ENCODE data around the gene TXNL4A. TPM values are rescaled to one million over a fixed set of nuclear protein-coding genes. Genes with fewer than 3 reads are reported as not detected.

TXNL4A gene
- polyA plus RNA-seq, 1 of the 3 experiments (the other 2 are of a cell fraction) = 158 TPM

GRCh38 chr18:79941473-79942119, 46.8 kb downstream of the TXNL4A start:
- H4K20me1 ChIP-seq (ENCODE audit: insufficient read depth) = 0 out of 2 replicates have a peak, but pooled peaks cover 13% of the 10 kb centered on the region
- no peak overlapping the region for H3K9ac ChIP-seq
- no peaks in the 10 kb centered on the region for H3K27me3 ChIP-seq (ENCODE audit: insufficient read depth)
- POLR2A ChIA-PET = no interaction called here
- H3K27ac ChIP-seq (ENCODE audit: low read depth in 2 of 2, low read length in 1 of 2) = no peak overlapping the region
- WGBS (ENCODE audit: low lambda C conversion rate) = 95% methylated on average over 16 of the region's 16 CpGs
- H2AFZ ChIP-seq (ENCODE audit: low read depth) = no peak overlapping the region
- CTCF ChIA-PET = no interaction called here
- H3K4me1 ChIP-seq (ENCODE audit: control insufficient read depth in 1 of 2, insufficient read depth in 2 of 2, low read depth in 1 of 2, low read length in 1 of 2) = peaks cover 0 to 4% of the 10 kb centered on the region in 2 experiments; a peak in 1 of 4 replicates
- no peaks in the 10 kb centered on the region for H3K9me3 ChIP-seq
- peaks cover 8 to 15% of the 10 kb centered on the region in 2 experiments for H3K36me3 ChIP-seq (replicated peaks in 1 of 2; ENCODE audit: control insufficient read depth in 1 of 2, insufficient read depth in 2 of 2, low read length in 1 of 2)
- H3K4me2 ChIP-seq = no peak overlapping the region
- no peaks in the 10 kb centered on the region for H3K9me2 ChIP-seq
- no peak for DNase-seq
- no peak overlapping the region for H3K4me3 ChIP-seq (ENCODE audit: low read depth in 2 of 2, low read length in 1 of 2)
- H3F3A ChIP-seq (replicated peaks; ENCODE audit: insufficient read depth) = no peaks in the 10 kb centered on the region
- peaks cover 37% of the 10 kb centered on the region; the same call in 1 of the 2 replicates for H3K79me2 ChIP-seq (ENCODE audit: insufficient read depth)
- TF ChIP-seq TEAD4 (IDR thresholded peaks at IDR 0.05; ENCODE audit: borderline replicate concordance, insufficient read depth) (no peak), PBX3 (IDR thresholded peaks at IDR 0.05) (no peak), TCF12 (IDR thresholded peaks at IDR 0.05) (no peak), FOXM1 (IDR thresholded peaks at IDR 0.05; ENCODE audit: low read depth) (no peak), CHD2 (IDR thresholded peaks at IDR 0.05; ENCODE audit: low read length, partially characterized antibody) (no peak), IRF3 (IDR thresholded peaks at IDR 0.05; ENCODE audit: low read depth, low read length) (no peak), SMC3 (IDR thresholded peaks at IDR 0.05; ENCODE audit: low read depth, low read length) (no peak), NRF1 (IDR thresholded peaks at IDR 0.05; ENCODE audit: low read depth, low read length) (no peak)

GRCh38 chr18:79940814-79941472, 47.4 kb downstream of the TXNL4A start:
- Histone ChIP-seq H3K4me3 (ENCODE audit: low read depth in 2 of 2, low read length in 1 of 2) (no peak overlapping the region), H3K79me2 (ENCODE audit: insufficient read depth) (peaks cover 44% of the 10 kb centered on the region; the same call in 1 of the 2 replicates), H3K9ac (no peak overlapping the region), H3K4me1 (ENCODE audit: control insufficient read depth in 1 of 2, insufficient read depth in 2 of 2, low read depth in 1 of 2, low read length in 1 of 2) (peaks cover 0 to 4% of the 10 kb centered on the region in 2 experiments; a peak in 1 of 4 replicates), H3K36me3 (replicated peaks in 1 of 2; ENCODE audit: control insufficient read depth in 1 of 2, insufficient read depth in 2 of 2, low read length in 1 of 2) (peaks cover 8 to 22% of the 10 kb centered on the region in 2 experiments), H3K4me2 (no peak overlapping the region), H3K9me2 (no peaks in the 10 kb centered on the region), H3K9me3 (no peaks in the 10 kb centered on the region), H2AFZ (ENCODE audit: low read depth) (no peak overlapping the region), H3K27me3 (ENCODE audit: insufficient read depth) (no peaks in the 10 kb centered on the region), H4K20me1 (ENCODE audit: insufficient read depth) (0 out of 2 replicates have a peak, but pooled peaks cover 13% of the 10 kb centered on the region), H3K27ac (ENCODE audit: low read depth in 2 of 2, low read length in 1 of 2) (no peak overlapping the region), H3F3A (replicated peaks; ENCODE audit: insufficient read depth) (no peaks in the 10 kb centered on the region)
- DNase-seq = no peak
- 81% methylated on average over 7 of the region's 17 CpGs for WGBS (ENCODE audit: low lambda C conversion rate)
- POLR2A ChIA-PET = no interaction called here
- TF ChIP-seq RAD21 (IDR thresholded peaks at IDR 0.05; ENCODE audit: low read length) (no peak), FOXM1 (IDR thresholded peaks at IDR 0.05; ENCODE audit: low read depth) (no peak), RXRA (IDR thresholded peaks at IDR 0.05; ENCODE audit: borderline replicate concordance, low read depth) (no peak), POLR2AphosphoS5 (IDR thresholded peaks at IDR 0.05; ENCODE audit: low read depth, low read length) (no peak), FOXJ3 (CRISPR knock-in tag; IDR thresholded peaks at IDR 0.05) (no peak), USF2 (IDR thresholded peaks at IDR 0.05; ENCODE audit: borderline replicate concordance, low read depth, low read length) (no peak), CHD2 (IDR thresholded peaks at IDR 0.05; ENCODE audit: low read length, partially characterized antibody) (no peak), USF1 (IDR thresholded peaks at IDR 0.05; ENCODE audit: borderline replicate concordance, low read depth) (no peak), TCF12 (IDR thresholded peaks at IDR 0.05) (no peak), IRF3 (IDR thresholded peaks at IDR 0.05; ENCODE audit: low read depth, low read length) (no peak), JUND (IDR thresholded peaks at IDR 0.05) (no peak), SMC3 (IDR thresholded peaks at IDR 0.05; ENCODE audit: low read depth, low read length) (no peak), EZH2phosphoT487 (IDR thresholded peaks at IDR 0.05; ENCODE audit: borderline replicate concordance, low read depth) (no peak), TEAD4 (IDR thresholded peaks at IDR 0.05; ENCODE audit: borderline replicate concordance, insufficient read depth) (no peak), PBX3 (IDR thresholded peaks at IDR 0.05) (no peak), NFIC (IDR thresholded peaks at IDR 0.05; ENCODE audit: borderline replicate concordance) (no peak)
- CTCF ChIA-PET = no interaction called here

Data from SK-N-SH (cell line).